ENCODE data around the gene NATD1. TPM values are rescaled to one million over a fixed set of nuclear protein-coding genes. Genes with fewer than 3 reads are reported as not detected.

NATD1 gene
- total and polyA plus RNA-seq, 9 of the 15 experiments (the other 6 are each of a cell fraction or from before 2014, with no cell fraction given) = 0.24 to 5.4 (median 1.6) TPM

DNA sequence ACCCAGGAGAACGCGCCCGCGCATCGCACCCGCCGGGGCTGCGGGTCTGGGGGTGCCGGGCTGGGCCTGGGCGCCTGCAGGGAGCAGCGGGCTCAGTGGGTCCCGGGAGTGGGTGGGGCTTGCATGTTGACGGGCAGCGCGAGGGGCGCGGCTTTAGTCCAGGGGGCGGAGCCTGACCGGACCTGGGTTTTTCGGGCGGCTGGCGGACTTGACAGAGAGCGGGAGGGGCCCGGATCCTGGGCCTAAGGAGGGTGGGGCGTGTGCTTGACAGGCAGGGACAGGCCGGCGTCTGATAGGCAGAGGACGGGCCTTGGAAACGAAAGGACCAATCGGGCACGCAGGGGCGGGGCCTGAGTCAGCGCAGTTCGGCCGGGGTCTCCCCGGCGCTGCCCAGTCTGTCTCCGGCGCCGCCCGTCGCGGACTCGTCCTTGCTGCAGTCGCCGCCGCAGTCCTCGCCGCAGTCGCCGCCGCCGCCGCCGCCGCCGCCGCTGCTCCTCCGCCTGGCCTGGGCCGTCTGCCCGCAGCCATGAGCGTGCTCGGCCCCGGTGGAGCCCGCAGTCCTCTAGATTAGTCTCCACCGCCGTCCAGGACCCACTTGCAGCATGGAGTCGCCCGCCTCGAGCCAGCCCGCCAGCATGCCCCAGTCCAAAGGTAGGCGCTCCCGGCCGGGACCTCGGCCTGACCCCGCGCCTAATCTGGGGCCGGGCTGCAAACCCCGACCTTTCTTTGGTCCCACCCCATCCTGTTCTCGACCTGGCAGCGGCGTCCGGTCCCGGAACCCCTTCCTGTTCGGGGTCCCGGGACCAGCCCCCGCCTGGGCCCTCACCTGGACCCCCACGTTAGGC, 31.3 kb upstream of the NATD1 start, which contains the start of gene MAP2K3 (continued):
- TF ChIP-seq, protein P1, sequence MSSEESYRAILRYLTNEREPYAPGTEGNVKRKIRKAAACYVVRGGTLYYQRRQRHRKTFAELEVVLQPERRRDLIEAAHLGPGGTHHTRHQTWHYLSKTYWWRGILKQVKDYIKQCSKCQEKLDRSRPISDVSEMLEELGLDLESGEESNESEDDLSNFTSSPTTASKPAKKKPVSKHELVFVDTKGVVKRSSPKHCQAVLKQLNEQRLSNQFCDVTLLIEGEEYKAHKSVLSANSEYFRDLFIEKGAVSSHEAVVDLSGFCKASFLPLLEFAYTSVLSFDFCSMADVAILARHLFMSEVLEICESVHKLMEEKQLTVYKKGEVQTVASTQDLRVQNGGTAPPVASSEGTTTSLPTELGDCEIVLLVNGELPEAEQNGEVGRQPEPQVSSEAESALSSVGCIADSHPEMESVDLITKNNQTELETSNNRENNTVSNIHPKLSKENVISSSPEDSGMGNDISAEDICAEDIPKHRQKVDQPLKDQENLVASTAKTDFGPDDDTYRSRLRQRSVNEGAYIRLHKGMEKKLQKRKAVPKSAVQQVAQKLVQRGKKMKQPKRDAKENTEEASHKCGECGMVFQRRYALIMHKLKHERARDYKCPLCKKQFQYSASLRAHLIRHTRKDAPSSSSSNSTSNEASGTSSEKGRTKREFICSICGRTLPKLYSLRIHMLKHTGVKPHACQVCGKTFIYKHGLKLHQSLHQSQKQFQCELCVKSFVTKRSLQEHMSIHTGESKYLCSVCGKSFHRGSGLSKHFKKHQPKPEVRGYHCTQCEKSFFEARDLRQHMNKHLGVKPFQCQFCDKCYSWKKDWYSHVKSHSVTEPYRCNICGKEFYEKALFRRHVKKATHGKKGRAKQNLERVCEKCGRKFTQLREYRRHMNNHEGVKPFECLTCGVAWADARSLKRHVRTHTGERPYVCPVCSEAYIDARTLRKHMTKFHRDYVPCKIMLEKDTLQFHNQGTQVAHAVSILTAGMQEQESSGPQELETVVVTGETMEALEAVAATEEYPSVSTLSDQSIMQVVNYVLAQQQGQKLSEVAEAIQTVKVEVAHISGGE (CRISPR knock-in tag; IDR thresholded peaks at IDR 0.05) = no peak
- TF ChIP-seq RAD51 (IDR thresholded peaks at IDR 0.05; ENCODE audit: borderline replicate concordance, low read depth) (no peak), GTF2F1 (IDR thresholded peaks at IDR 0.05; ENCODE audit: low read depth, low read length) (no peak), GABPB1 (CRISPR knock-in tag; IDR thresholded peaks at IDR 0.05) (no peak), NFYB (IDR thresholded peaks at IDR 0.05; ENCODE audit: extremely low read depth, insufficient read length) (peak; percentile 93), KDM5B (IDR thresholded peaks at IDR 0.05; ENCODE audit: insufficient replicate concordance, low read depth, low read length) (no peak), PML (IDR thresholded peaks at IDR 0.05; ENCODE audit: low read length) (no peak), ZBED1 (IDR thresholded peaks at IDR 0.05) (no peak), NCOR1 (IDR thresholded peaks at IDR 0.05) (no peak), TSC22D4 (tag; IDR thresholded peaks at IDR 0.05) (no peak), TAF15 (IDR thresholded peaks at IDR 0.05; ENCODE audit: low read depth, low read length) (no peak), ZBTB17 (CRISPR knock-in tag; IDR thresholded peaks at IDR 0.05) (0 out of 2 replicates have a peak, but pooled peaks have one; percentile 20), CTBP1 (IDR thresholded peaks at IDR 0.05; ENCODE audit: borderline replicate concordance) (peak; percentile 57; the same call in 1 of the 2 replicates), ZNF133 (CRISPR knock-in tag; IDR thresholded peaks at IDR 0.05) (no peak), ZNF644 (tag; IDR thresholded peaks at IDR 0.05; ENCODE audit: low read depth) (no peak), MTA3 (IDR thresholded peaks at IDR 0.05; ENCODE audit: borderline replicate concordance) (peak; percentile 43; the same call in 1 of the 2 replicates), ZNF707 (CRISPR knock-in tag; conservative IDR thresholded peaks at IDR 0.05) (no peak), NCOA1 (IDR thresholded peaks at IDR 0.05; ENCODE audit: low read depth) (no peak), CEBPG (CRISPR knock-in tag; IDR thresholded peaks at IDR 0.05) (no peak), CEBPG (tag; conservative IDR thresholded peaks at IDR 0.05 in 1 of 2, IDR thresholded peaks at IDR 0.05 in 1 of 2) (no peak)
- TF ChIP-seq, protein P2, sequence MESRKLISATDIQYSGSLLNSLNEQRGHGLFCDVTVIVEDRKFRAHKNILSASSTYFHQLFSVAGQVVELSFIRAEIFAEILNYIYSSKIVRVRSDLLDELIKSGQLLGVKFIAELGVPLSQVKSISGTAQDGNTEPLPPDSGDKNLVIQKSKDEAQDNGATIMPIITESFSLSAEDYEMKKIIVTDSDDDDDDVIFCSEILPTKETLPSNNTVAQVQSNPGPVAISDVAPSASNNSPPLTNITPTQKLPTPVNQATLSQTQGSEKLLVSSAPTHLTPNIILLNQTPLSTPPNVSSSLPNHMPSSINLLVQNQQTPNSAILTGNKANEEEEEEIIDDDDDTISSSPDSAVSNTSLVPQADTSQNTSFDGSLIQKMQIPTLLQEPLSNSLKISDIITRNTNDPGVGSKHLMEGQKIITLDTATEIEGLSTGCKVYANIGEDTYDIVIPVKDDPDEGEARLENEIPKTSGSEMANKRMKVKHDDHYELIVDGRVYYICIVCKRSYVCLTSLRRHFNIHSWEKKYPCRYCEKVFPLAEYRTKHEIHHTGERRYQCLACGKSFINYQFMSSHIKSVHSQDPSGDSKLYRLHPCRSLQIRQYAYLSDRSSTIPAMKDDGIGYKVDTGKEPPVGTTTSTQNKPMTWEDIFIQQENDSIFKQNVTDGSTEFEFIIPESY (CRISPR knock-in tag; IDR thresholded peaks at IDR 0.05) = no peak
- TF ChIP-seq, protein P3, sequence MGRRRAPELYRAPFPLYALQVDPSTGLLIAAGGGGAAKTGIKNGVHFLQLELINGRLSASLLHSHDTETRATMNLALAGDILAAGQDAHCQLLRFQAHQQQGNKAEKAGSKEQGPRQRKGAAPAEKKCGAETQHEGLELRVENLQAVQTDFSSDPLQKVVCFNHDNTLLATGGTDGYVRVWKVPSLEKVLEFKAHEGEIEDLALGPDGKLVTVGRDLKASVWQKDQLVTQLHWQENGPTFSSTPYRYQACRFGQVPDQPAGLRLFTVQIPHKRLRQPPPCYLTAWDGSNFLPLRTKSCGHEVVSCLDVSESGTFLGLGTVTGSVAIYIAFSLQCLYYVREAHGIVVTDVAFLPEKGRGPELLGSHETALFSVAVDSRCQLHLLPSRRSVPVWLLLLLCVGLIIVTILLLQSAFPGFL (CRISPR knock-in tag; IDR thresholded peaks at IDR 0.05) = no peak

All from K562 (cell line).